SH-SY5Y (cell line): ENCODE data around the gene CTIF.

ENCODE experiments used
- GATA2 ChIP-seq: IDR thresholded peaks from 2 replicates; pipeline ENCODE4 v1.6.1; 2011; ENCODE audit warnings: mild to moderate bottlenecking, low read depth, low read length
- GATA3 ChIP-seq: IDR thresholded peaks from 2 replicates; pipeline ENCODE4 v1.6.1; 2011; ENCODE audit warnings: low read depth, mild to moderate bottlenecking, low read length, moderate library complexity

The CTIF gene

GRCh38 chr18:48638896-48639771 is 100.3 kb downstream of the CTIF start:
- TF ChIP-seq GATA2 = no peak
- TF ChIP-seq GATA3 = no peak

DNA sequence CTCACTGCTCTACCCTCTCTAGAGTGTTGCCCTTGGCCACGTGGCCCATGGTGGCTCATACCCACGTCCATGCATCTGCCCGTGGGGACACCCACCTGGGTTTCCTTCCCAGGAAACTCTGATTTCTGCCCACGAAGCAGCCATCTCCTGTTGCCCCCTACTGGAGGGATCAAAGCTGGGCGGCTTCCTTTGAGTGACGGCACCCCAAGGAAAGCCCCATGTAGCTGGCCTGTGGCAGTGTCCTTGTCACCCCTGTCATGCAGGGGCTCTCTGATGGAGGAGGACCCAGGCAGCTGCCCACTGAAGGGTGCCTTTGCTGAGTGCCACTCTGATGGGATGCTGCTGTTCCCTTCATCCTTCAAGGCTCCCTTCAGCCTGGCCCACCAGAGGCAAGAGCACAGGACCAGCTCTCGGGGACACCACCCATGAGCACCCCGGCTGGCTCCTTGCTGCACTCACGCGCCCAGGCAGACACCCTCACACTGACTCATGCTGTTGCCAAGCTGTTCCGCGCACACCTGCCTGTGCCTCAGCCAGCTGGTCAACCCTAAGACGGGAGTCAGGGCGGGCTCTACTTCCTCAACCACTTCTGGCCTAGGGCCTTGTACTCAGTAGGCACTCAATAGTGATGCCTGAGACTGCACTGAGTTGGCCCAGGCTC is 101.1 kb downstream of the CTIF start:
- TF ChIP-seq GATA2 (no peak), GATA3 (no peak)

DNA sequence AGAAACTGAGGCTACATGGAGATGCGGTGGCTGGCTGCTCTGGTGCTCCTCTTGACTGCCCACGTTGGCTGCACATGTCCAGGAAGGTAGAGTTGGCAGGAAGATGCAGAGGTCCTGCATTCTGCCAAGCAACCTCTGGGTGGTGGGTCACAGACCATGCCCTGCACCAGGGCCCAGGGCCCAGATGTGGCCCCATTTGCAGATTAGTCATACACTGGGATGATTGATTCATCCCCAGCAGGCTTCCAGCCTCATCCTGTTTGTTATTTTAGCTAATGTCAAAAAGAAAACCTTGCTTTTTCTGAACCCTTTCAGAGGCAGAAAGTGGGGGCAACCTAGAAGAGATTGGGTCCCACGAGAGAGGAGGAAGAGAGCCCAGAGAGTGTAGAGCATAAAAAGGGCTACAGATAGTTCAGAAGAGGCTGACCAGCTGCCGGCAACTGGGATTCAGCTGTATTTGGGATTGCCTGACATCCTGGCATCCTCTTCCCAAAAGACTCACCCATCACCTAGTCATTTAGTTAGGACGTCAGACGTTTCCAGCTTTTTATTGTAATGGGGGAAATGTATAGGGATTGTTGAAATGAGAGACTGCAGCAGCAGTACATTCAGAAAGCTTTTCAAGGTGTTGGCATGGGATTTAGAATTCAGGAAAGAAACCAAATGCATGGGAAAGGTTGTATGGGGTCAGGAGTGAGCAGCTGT is 101.9 kb downstream of the CTIF start:
- no peak for TF ChIP-seq GATA2
- no peak for TF ChIP-seq GATA3

GRCh38 chr18:48641981-48642380 is 103.2 kb downstream of the CTIF start:
- no peak for TF ChIP-seq GATA2
- no peak for TF ChIP-seq GATA3

DNA sequence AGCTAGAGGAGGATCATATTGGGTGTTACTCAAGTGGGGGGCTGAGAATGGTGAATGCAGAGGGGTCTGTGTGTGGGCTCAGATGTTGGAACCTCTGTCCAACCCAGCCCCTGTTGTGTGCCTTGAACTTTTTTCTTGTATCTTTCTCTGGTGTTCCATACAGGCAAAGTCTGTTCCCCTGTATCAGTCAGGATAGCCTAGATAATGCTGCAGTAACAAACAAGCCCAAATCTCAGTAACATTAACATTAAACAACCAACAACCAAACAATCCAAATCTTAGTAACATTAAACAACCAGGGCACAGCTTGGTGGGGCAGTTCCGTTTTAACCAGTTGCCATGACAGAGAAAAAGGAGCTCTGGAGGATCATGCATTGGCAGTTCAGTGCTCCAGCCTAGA is 103.7 kb downstream of the CTIF start:
- TF ChIP-seq GATA2 (no peak), GATA3 (no peak)

- TF ChIP-seq GATA2 (no peak), GATA3 (no peak)
These were observed 104.4 kb downstream of the CTIF start for GRCh38 chr18:48643262-48643661.

DNA sequence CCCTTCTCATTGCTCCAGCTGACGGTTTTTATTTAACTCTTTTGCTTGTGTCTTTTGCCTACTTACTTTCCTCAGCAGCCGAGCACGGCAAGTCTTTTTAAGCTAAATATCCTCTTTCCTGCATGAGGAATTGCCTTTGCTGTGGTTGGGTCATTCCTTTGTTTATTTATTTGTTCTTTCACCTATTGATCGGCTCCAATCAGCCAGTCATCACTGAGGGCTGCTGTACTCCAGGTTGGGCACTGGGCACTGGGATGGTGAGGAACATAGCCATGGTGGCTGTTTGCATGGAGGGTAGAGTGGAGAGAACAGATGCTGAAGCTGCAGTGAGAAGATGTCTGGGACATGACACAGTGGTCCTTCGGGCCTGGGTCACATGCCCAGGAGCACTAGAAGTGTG is 105.2 kb downstream of the CTIF start:
- TF ChIP-seq GATA2 (no peak), GATA3 (no peak)

DNA sequence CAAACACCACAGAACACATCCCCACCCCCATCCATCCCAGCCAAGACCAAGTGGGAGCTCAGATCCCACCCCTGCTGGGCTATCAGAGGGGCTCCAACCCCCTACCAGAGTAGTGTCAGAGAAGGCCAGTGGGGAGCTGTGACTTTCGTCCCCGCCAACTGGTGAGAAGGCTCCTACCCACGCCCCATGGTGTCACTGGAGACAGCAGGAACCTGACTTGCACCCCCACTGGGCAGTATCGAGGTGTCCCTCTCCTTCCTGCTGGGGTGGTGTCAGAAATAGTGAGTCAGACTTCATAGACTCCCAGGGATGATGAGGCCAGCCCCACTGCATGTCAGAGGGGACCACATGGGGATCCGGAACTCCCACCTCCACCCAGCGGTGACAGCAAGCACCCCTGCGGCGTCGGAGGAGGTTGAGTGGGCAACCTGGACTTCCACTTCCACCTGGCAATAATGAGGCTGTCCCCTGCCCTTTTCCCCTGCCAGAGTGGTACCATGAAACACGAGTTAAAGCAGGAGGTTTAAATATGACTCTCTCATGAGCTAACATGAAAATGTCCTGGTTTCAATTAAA is 106.7 kb downstream of the CTIF start:
- TF ChIP-seq GATA3 = no peak

DNA sequence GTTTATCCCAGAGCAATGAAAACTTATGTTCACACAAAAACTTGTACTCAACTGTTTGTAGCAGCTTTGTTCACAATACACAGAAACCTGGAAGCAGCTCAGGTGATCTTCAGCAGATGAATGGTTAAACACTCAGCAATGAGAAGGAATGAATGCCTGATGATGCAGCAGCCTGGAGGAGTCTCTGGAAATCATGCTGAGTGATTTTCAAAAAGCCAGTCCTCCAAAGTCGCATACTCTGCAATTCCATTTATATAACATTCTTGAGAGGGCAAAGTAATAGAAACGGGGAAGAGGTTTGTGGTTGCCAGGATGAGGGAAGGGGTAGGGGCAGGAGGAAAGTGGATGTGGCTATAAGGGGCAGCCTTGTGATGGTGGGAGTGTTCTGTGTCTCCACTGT is 108.1 kb downstream of the CTIF start:
- TF ChIP-seq GATA3 = no peak
- no peak for TF ChIP-seq GATA2

DNA sequence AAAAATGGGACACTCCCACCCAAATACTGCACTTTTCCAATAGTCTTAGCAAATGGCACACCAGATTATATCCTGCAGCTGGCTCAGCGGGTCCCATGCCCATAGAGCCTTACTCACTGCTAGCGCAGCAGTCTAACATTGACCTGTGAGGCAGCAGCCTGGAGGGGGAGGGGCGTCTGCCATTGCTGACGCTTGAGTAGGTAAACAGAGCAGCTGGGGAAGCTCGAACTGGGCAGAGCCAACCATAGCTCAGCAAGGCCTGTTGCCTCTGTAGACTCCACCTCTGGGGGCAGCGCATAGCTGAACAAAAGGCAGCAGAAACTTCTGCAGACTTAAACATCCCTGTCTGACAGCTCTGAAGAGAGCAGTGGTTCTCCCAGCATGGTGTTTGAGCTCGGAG is 110.4 kb downstream of the CTIF start:
- TF ChIP-seq GATA2 = no peak
- no peak for TF ChIP-seq GATA3

DNA sequence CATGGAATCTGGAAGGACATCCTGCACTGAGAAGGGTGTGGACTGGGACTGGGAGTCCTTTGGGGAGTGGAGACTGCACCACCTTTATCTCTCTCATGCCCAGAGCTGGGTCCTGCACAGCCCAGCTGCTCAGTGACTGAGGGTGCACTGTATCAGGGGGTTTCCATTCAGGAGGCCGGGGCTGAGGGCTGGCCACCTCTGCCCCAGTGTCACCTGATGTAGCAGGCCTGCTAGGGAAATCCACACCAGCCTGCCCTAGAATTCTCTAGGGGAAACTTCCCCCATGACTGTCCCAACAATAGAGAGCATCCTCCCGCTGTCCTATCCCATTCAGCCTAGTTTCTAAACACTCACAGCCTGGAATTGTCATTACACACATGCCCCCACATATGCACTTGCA is 116.7 kb downstream of the CTIF start:
- no peak for TF ChIP-seq GATA3
- TF ChIP-seq GATA2 = no peak

DNA sequence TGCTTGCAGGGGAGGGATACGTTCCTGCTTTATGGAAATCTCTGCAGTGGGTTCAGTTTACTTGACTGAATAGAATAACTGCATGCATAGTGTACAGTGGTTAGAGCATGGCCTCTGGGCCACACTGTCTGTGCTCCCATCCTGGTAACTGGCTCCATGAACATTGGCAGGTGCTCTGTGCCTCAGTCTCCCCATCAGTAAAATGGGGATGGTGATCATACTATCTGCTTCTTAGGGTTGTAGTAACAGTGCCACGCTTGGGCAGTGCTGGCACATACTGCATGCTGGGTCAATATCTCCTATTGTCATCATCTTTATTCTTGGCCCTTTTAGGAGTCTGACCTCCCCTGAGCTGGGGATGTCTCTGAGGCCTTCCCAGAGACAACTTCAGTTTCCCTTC is 117.3 kb downstream of the CTIF start:
- TF ChIP-seq GATA3 (no peak), GATA2 (no peak)

GRCh38 chr18:48656582-48656981 is 117.8 kb downstream of the CTIF start:
- no peak for TF ChIP-seq GATA3
- peak; percentile 48 for TF ChIP-seq GATA2

DNA sequence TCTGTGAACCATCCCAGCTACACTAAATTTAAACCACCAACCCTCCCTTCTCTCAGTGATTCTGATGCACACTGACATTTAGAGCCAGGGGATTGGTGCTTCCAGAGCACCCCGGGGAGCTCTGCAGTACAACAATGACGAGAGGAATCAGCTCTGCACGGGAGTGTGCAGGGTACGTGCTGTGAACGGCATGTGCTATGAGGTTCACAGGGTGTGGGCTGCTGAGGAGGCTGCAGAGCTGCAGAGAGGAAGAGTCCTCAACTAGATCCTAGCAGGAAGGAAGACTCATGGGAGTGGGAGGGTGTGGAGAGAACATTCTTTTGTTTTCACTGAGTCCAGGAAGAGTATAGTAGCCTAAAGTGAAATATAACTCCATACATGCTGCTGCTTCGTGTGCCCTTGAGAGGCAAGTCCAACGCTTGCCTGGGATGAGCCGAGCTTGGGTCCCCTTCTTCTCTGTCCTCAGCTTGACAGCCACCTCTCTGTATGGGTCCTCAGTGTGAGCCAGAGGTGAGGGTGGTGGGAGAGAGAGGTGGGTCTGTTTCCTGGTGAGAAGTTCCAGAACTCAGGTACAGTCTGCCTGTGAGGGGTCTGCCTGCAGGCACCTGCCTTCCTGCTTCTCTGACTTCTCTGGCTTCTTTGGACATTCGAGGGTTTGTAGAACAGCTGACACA is 118.8 kb downstream of the CTIF start:
- TF ChIP-seq GATA3 (no peak), GATA2 (no peak)

DNA sequence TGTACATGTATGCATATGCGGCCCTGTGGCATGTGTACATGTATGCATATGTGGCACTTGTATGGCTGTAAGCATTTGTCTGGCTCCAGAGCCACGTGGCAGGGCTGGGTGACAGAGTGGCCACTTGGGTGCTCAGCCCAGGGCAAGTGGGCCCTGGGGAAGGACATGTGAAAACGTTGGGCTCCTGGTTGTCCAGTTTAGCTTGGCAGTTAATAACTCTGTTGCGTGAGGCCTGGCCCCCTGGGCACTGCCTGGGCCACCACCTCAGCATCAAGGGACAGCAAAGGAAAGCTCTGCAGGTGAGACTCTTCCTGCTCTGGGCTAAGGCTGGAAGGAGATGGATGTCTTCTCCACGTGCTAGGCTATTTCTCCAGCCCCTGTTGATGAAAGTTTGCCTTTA is 119.9 kb downstream of the CTIF start:
- TF ChIP-seq GATA3 = no peak
- TF ChIP-seq GATA2 = no peak
